Neural progenitor cell (in vitro differentiated cells): ENCODE data around the gene INCA1. TPM values are rescaled to one million over a fixed set of nuclear protein-coding genes. Genes with fewer than 3 reads are reported as not detected.
A peak's percentile ranks its signal among the peaks of the same experiment; 100 is the strongest.

ENCODE experiments used
- DNase-seq: peaks from one replicate; pipeline ENCODE4 v3.0.0-alpha.2; 2016; ENCODE audit warnings: low spot score
- H2AFZ ChIP-seq: fragments of 200-600 bp; sonication (generic); replicated peaks from 2 replicates; pipeline ENCODE4 v1.6.1; 2016; ENCODE audit warnings: antibody characterized with exemption
- H3F3A ChIP-seq: fragments of 200-600 bp; sonication (generic); 2 replicates; pipeline ENCODE4 v1.6.1; 2016; ENCODE audit warnings: antibody characterized with exemption, low read depth
- H3K27ac ChIP-seq: fragments of 200-600 bp; sonication (generic); 2 replicates; pipeline ENCODE4 v1.5.1; 2016; ENCODE audit warnings: mild to moderate bottlenecking
- H3K27me3 ChIP-seq: fragments of 200-600 bp; sonication (generic); 2 replicates; pipeline ENCODE4 v1.6.1; 2016; ENCODE audit warnings: mild to moderate bottlenecking, moderate library complexity
- H3K36me3 ChIP-seq: fragments of 200-600 bp; sonication (generic); 2 replicates; pipeline ENCODE4 v1.5.1; 2016
- H3K4me1 ChIP-seq: fragments of 200-600 bp; sonication (generic); 2 replicates; pipeline ENCODE4 v1.6.1; 2016; ENCODE audit warnings: mixed run types
- H3K4me2 ChIP-seq: fragments of 200-600 bp; sonication (generic); 2 replicates; pipeline ENCODE4 v1.6.1; 2016
- H3K4me3 ChIP-seq: fragments of 200-600 bp; sonication (generic); 2 replicates; pipeline ENCODE4 v1.5.1; 2016
- H3K79me2 ChIP-seq: fragments of 200-600 bp; sonication (generic); 2 replicates; pipeline ENCODE4 v1.6.1; 2016; ENCODE audit warnings: low read depth
- H3K9ac ChIP-seq: fragments of 200-600 bp; sonication (generic); 2 replicates; pipeline ENCODE4 v1.6.1; 2016
- H3K9me3 ChIP-seq: fragments of 200-600 bp; sonication (generic); 2 replicates; pipeline ENCODE4 v1.5.1; 2016; ENCODE audit warnings: low read depth
- H4K20me1 ChIP-seq: fragments of 200-600 bp; sonication (generic); 2 replicates; pipeline ENCODE4 v1.6.1; 2016; ENCODE audit warnings: low read depth
- H3K27ac Mint-ChIP-seq: 3 replicates; pipeline ENCODE4 v1.8.0; 2021; ENCODE audit warnings: mixed read lengths
- H3K27me3 Mint-ChIP-seq: 2 replicates; pipeline ENCODE4 v1.8.0; 2022; ENCODE audit warnings: low read depth, mild to moderate bottlenecking, inconsistent platforms, moderate library complexity, mixed read lengths; ENCODE audit not compliant: insufficient read depth
- H3K36me3 Mint-ChIP-seq: 3 replicates; pipeline ENCODE4 v1.8.0; 2021; ENCODE audit warnings: mixed read lengths
- H3K4me1 Mint-ChIP-seq: 3 replicates; pipeline ENCODE4 v1.8.0; 2021; ENCODE audit warnings: mixed read lengths
- H3K4me3 Mint-ChIP-seq: 3 replicates; pipeline ENCODE4 v1.8.0; 2021; ENCODE audit warnings: mild to moderate bottlenecking, moderate library complexity, mixed read lengths
- H3K9me3 Mint-ChIP-seq: 3 replicates; pipeline ENCODE4 v1.8.0; 2020; ENCODE audit warnings: mixed read lengths
- EZH2 ChIP-seq: fragments of 200-600 bp; sonication (generic); IDR thresholded peaks from 2 replicates; pipeline ENCODE4 v1.6.1; 2017; ENCODE audit warnings: antibody characterized with exemption, mild to moderate bottlenecking, moderate library complexity
- EZH2phosphoT487 ChIP-seq: fragments of 200-600 bp; sonication (generic); IDR thresholded peaks from 2 replicates; pipeline ENCODE4 v1.6.1; 2017; ENCODE audit warnings: antibody characterized with exemption
- total RNA-seq: library from RNA; depleted of rRNA; stranded (reverse); fragments of >200 nt; gene quantifications from 2 replicates; pipeline ENCODE4 v1.2.3, GENCODE V29; 2015; ENCODE audit warnings: low replicate concordance
- TF ChIP-seq, protein P1 (sequence below): fragments of 200-600 bp; sonication (generic); IDR thresholded peaks from 2 replicates; pipeline ENCODE4 v1.5.1; 2017; ENCODE audit warnings: antibody characterized with exemption, mild to moderate bottlenecking

The INCA1 gene
- total RNA-seq, 1 donor from 2014 or later: 0.52 TPM

DNA sequence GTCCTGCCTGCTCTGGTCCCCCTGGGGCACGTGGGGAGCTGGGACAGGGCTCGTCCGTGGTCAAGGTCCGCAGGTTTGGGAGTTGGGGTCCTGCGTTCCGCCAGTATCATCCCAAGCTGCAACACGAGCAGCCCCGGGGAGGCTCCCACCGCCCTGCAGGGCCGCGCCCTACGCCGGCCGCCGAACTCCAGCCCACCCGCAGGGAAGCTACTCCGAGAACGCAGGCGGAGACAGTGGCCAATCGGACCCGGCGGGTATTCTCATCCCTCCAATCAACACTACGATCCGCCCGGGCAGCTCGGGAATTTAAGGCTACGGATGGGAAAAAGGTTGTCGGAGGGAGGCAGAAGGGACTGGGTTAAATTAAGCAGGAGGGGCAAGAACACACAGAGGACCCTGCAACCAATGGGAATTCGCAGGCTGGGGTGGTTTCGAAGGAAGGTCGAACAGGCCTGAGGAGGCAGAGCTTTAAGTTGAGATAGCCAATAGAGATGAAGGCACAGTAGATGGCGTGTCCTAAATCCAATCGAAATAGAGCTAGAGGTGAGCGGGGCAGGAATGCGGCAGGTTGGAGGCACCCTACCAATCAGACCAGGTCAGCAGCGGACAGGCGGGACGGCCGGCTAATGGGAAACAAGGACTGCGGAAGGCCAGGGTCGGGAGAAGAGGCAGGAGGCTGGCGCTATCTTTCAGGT is 30.3 kb downstream of the INCA1 start:
- peaks cover 38% of the 10 kb centered on the region for H3K79me2 ChIP-seq
- Mint-ChIP-seq H3K36me3 (peaks cover 20% of the 10 kb centered on the region), H3K9me3 (peaks cover 7% of the 10 kb centered on the region), H3K27ac (no peak overlapping the region), H3K4me1 (peaks cover 31% of the 10 kb centered on the region), H3K27me3 (peaks cover 8% of the 10 kb centered on the region), H3K4me3 (no peak overlapping the region)
- H4K20me1 ChIP-seq: peaks cover 24% of the 10 kb centered on the region
- peaks cover 26% of the 10 kb centered on the region for H3F3A ChIP-seq
- H3K4me3 ChIP-seq: peak overlapping the region; percentile 65
- no peak overlapping the region for H2AFZ ChIP-seq
- H3K9me3 ChIP-seq: no peaks in the 10 kb centered on the region
- H3K4me2 ChIP-seq: peak overlapping the region; percentile 77
- peak; percentile 99 for DNase-seq
- TF ChIP-seq, protein P1, sequence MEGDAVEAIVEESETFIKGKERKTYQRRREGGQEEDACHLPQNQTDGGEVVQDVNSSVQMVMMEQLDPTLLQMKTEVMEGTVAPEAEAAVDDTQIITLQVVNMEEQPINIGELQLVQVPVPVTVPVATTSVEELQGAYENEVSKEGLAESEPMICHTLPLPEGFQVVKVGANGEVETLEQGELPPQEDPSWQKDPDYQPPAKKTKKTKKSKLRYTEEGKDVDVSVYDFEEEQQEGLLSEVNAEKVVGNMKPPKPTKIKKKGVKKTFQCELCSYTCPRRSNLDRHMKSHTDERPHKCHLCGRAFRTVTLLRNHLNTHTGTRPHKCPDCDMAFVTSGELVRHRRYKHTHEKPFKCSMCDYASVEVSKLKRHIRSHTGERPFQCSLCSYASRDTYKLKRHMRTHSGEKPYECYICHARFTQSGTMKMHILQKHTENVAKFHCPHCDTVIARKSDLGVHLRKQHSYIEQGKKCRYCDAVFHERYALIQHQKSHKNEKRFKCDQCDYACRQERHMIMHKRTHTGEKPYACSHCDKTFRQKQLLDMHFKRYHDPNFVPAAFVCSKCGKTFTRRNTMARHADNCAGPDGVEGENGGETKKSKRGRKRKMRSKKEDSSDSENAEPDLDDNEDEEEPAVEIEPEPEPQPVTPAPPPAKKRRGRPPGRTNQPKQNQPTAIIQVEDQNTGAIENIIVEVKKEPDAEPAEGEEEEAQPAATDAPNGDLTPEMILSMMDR: no peak
- no peak for TF ChIP-seq EZH2phosphoT487
- no peak for TF ChIP-seq EZH2
- H3K27ac ChIP-seq: peak overlapping the region; percentile 93
- H3K27me3 ChIP-seq: no peaks in the 10 kb centered on the region
- peak overlapping the region; percentile 22 for H3K9ac ChIP-seq
- peaks cover 14% of the 10 kb centered on the region for H3K4me1 ChIP-seq
- H3K36me3 ChIP-seq: no peaks in the 10 kb centered on the region

DNA sequence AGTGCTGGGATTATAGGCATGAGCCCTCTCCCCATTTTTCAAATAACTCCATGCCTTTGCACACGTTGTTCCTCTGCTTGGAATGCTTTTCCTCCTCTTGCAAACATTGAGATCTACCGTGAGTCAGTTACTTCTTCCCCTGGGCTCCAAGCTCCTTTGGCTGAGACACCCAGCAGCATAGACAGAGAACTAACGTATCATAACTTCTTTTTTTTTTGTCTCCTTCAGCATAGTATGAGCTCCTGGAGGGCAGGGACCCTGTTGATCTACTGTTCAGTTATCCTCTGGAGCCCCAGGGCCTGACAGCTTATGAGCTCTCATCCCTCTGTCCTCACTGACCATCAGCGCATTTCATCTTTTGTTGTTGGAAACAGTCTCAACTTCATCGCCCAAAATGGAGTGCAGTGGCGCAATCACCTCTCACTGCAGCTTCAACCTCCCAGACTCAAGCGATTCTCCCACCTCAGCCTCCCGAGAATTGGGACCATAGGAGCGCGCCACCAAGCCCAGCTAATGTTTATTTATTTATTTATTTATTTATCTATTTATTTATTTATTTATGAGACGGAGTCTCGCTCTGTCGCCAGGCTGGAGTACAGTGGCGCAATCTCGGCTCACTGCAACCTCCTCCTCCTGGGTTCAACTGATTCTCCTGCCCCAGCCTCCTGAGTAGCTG is 31.9 kb downstream of the INCA1 start:
- Histone ChIP-seq H3K9ac (no peak overlapping the region), H3K79me2 (peaks cover 38% of the 10 kb centered on the region), H3K4me1 (peaks cover 19% of the 10 kb centered on the region), H3K36me3 (no peaks in the 10 kb centered on the region), H3K4me3 (no peak overlapping the region), H4K20me1 (peaks cover 17% of the 10 kb centered on the region), H3K27me3 (no peaks in the 10 kb centered on the region), H3K27ac (no peak overlapping the region), H3K4me2 (no peak overlapping the region), H2AFZ (no peak overlapping the region), H3K9me3 (no peaks in the 10 kb centered on the region), H3F3A (peaks cover 32% of the 10 kb centered on the region)
- Mint-ChIP-seq H3K36me3 (peaks cover 20% of the 10 kb centered on the region), H3K9me3 (peaks cover 7% of the 10 kb centered on the region), H3K4me3 (peak overlapping the region; percentile 65), H3K4me1 (peaks cover 29% of the 10 kb centered on the region), H3K27me3 (peaks cover 8% of the 10 kb centered on the region), H3K27ac (no peak overlapping the region)
- TF ChIP-seq EZH2phosphoT487 (no peak), EZH2 (no peak)
- TF ChIP-seq, protein P1: no peak
- no peak for DNase-seq

DNA sequence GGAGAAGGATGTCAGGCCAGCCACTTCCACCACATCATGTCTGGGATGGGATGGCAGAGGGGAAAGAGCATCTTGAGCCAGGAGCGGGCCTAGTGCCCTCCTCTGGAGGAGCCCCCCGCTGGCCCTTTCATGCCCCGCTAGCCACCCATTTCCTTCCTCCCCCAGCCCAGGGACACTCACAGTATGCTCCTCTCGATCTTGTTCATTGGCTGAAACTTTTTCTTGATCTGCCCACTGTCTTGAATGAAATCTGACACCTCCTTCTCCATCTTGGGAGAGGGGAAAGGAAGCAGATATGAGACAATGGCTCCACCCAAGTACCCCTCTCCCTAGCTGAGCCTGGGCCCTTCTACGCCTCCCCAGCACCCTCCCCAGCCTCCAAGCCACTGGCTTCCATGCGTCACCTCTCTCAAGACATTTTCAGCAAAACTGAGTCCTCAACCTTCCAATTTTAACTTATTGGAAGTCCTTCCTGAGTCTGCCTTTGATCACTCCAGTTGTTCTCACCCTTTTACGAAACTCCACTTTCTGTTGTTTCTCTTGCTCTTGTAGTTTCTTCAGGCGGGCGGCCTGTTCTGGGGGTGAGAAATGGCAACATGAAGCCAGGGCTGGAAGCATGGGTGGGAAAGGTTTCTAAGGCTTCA is 36.9 kb downstream of the INCA1 start:
- Histone ChIP-seq H3K9me3 (no peaks in the 10 kb centered on the region), H3K27ac (peak overlapping the region; percentile 20), H3K9ac (no peak overlapping the region), H3K36me3 (no peaks in the 10 kb centered on the region), H2AFZ (no peak overlapping the region), H3K4me3 (no peak overlapping the region), H3K4me2 (no peak overlapping the region), H4K20me1 (no peaks in the 10 kb centered on the region), H3K4me1 (peaks cover 6% of the 10 kb centered on the region), H3K79me2 (peaks cover 10% of the 10 kb centered on the region), H3F3A (peaks cover 14% of the 10 kb centered on the region), H3K27me3 (no peaks in the 10 kb centered on the region)
- DNase-seq: no peak
- peaks cover 3% of the 10 kb centered on the region for H3K9me3 Mint-ChIP-seq
- H3K27ac Mint-ChIP-seq: no peak overlapping the region
- peaks cover 5% of the 10 kb centered on the region for H3K27me3 Mint-ChIP-seq
- no peak overlapping the region for H3K4me3 Mint-ChIP-seq
- H3K36me3 Mint-ChIP-seq: peaks cover 33% of the 10 kb centered on the region
- TF ChIP-seq EZH2: no peak
- TF ChIP-seq, protein P1: no peak
- TF ChIP-seq EZH2phosphoT487: no peak
- H3K4me1 Mint-ChIP-seq: peaks cover 9% of the 10 kb centered on the region
